ENCODE data around the gene PACSIN2. TPM values are rescaled to one million over a fixed set of nuclear protein-coding genes. Genes with fewer than 3 reads are reported as not detected.

PACSIN2 gene
- total and polyA plus RNA-seq, 7 donors = 44.2 to 126 (median 52.3) TPM

DNA sequence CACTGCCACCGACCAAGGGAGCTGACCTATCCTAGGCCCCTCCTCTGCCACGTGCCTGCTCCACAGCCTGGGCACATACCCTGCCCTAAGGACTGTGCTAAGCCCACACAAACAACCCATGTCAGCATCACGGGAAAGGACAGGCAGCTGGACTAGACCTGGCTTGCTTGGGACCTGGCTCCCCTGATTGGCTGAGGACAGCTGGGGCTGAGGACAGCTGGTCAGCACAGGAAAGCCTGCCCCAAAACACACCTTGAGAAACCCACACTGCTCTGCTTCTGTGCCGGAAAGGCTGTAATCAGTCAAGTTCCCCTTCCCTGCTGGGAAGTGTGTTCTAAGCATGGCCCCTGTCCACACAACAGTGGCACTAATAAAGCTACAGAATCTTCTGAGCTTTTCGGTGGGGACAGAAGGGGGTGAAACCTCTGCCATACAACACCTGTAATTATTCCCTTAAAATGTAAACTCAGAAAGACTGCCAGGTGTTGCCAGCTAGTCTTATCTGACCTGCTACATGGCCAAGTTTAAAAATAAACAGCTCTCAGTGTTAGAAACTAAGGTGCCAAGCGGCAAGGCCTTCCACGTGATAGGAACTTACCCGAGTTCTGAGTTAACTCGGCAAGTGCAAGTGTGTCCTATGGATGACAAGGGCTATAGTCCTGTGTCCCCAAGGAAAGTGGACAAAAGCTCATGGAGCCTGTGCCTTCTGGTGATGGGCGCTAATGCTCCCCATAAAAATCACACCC lies 122.2 kb downstream of the PACSIN2 start:
- no peak for DNase-seq
- peaks cover 0 to 15% (median 6%) of the 10 kb centered on the region in 4 donors for H3K4me1 ChIP-seq
- peaks cover 8 to 45% (median 21%) of the 10 kb centered on the region in 4 donors for H3K36me3 ChIP-seq
- TF ChIP-seq POLR2AphosphoS5 (IDR thresholded peaks at IDR 0.05) (no peak), POLR2A (IDR thresholded peaks at IDR 0.05) (no peak), EP300 (IDR thresholded peaks at IDR 0.05) (no peak)
- TF ChIP-seq, protein P1, sequence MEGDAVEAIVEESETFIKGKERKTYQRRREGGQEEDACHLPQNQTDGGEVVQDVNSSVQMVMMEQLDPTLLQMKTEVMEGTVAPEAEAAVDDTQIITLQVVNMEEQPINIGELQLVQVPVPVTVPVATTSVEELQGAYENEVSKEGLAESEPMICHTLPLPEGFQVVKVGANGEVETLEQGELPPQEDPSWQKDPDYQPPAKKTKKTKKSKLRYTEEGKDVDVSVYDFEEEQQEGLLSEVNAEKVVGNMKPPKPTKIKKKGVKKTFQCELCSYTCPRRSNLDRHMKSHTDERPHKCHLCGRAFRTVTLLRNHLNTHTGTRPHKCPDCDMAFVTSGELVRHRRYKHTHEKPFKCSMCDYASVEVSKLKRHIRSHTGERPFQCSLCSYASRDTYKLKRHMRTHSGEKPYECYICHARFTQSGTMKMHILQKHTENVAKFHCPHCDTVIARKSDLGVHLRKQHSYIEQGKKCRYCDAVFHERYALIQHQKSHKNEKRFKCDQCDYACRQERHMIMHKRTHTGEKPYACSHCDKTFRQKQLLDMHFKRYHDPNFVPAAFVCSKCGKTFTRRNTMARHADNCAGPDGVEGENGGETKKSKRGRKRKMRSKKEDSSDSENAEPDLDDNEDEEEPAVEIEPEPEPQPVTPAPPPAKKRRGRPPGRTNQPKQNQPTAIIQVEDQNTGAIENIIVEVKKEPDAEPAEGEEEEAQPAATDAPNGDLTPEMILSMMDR (IDR thresholded peaks at IDR 0.05) = no peak
- no peak overlapping the region for H3K4me3 ChIP-seq
- H3K27me3 ChIP-seq = no peaks in the 10 kb centered on the region
- H3K9me3 ChIP-seq = no peaks in the 10 kb centered on the region
- WGBS, 2 donors = 33 to 56% methylated on average over 10 of the region's 10 CpGs
- H3K27ac ChIP-seq = peak overlapping the region in 1 of 4 donors; percentile 23
- intact Hi-C loops (cut with DNase I) = no loop called here

DNA sequence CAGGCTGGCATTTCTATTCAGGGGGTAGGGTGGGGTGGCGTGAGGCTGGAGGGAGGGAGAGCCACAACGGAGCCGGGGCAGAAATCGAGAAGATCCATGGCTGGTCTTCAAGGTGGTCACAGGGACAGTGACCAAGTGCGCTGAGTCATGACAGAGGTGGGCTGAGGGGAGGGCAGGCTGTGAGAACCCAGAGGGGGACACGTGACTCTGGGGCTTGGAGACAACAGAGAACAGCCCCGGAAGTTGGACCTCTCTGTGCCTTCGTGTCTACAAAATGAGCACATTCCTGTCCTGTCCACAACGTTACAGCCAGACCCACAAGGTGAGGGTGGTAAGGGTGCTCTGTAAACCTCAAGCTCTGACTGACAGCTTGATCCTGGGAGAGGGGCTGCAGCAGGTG lies 122.8 kb downstream of the PACSIN2 start:
- DNase-seq = no peak
- peaks cover 0 to 15% (median 6%) of the 10 kb centered on the region in 4 donors for H3K4me1 ChIP-seq
- peak overlapping the region in 1 of 4 donors; percentile 23 for H3K27ac ChIP-seq
- 78 to 89% methylated on average over 9 of the region's 9 CpGs for WGBS, 2 donors
- H3K4me3 ChIP-seq = no peak overlapping the region
- H3K36me3 ChIP-seq = peaks cover 9 to 50% (median 24%) of the 10 kb centered on the region in 4 donors
- intact Hi-C loops (cut with DNase I) = no loop called here
- no peak for TF ChIP-seq EP300 (IDR thresholded peaks at IDR 0.05)
- no peak for TF ChIP-seq POLR2A (IDR thresholded peaks at IDR 0.05)
- no peak for TF ChIP-seq POLR2AphosphoS5 (IDR thresholded peaks at IDR 0.05)
- TF ChIP-seq, protein P1 (IDR thresholded peaks at IDR 0.05) = no peak
- H3K27me3 ChIP-seq = no peaks in the 10 kb centered on the region
- no peaks in the 10 kb centered on the region for H3K9me3 ChIP-seq

DNA sequence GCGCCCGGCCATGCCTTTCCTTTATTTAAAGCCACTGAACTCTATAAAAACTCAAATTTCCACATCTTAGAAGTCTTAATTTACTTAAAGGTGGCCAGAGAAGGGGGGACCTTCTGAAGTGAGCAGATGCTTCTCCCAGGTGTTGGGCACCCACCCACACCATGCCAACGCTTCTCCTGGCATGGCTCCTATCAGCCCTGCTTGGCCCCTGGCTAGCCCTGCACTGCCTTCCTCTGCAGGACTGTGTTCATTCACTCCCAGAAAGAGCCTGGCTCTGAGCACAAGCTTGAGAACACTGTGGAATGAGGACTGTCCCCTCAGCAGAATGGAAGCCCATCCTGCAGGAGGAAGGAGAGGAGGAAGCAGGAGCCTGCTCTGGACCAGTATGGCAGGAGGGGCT lies 123.3 kb downstream of the PACSIN2 start:
- Histone ChIP-seq H3K27ac (no peak overlapping the region), H3K9me3 (no peaks in the 10 kb centered on the region), H3K27me3 (no peaks in the 10 kb centered on the region), H3K4me1 (peaks cover 0 to 15% (median 6%) of the 10 kb centered on the region in 4 donors), H3K36me3 (peaks cover 9 to 55% (median 27%) of the 10 kb centered on the region in 4 donors), H3K4me3 (no peak overlapping the region)
- no peak for DNase-seq
- TF ChIP-seq EP300 (IDR thresholded peaks at IDR 0.05) = no peak
- TF ChIP-seq, protein P1 (IDR thresholded peaks at IDR 0.05) = no peak
- no peak for TF ChIP-seq POLR2A (IDR thresholded peaks at IDR 0.05)
- no peak for TF ChIP-seq POLR2AphosphoS5 (IDR thresholded peaks at IDR 0.05)
- 92 to 95% methylated on average over 3 of the region's 3 CpGs for WGBS, 2 donors
- intact Hi-C loops (cut with DNase I) = no loop called here

DNA sequence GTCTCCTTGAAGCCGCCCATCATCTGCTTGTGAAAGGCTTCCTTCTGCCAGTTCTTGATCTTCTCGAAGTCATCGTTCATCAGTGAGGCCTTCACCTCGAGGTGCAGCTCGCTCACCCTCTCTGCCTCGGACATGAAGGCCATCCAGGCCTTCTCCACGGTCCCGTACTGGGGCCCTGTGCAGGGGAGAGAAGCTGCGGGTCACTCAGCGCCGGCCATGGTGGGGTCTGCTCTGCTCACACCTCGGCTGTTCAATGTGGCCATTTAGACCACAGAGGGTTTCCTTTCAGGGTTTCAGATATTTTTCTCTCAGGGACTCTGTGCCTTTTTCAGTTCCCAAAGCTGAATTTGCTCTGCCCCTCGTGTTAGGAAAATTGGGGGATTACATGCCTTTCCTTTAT lies 123.9 kb downstream of the PACSIN2 start:
- 93 to 94% methylated on average over 13 of the region's 13 CpGs for WGBS, 2 donors
- Histone ChIP-seq H3K27ac (no peak overlapping the region), H3K4me3 (no peak overlapping the region), H3K27me3 (no peaks in the 10 kb centered on the region), H3K9me3 (no peaks in the 10 kb centered on the region), H3K36me3 (peaks cover 9 to 62% (median 31%) of the 10 kb centered on the region in 4 donors), H3K4me1 (peaks cover 0 to 15% (median 6%) of the 10 kb centered on the region in 4 donors)
- intact Hi-C loops (cut with DNase I) = no loop called here
- no peak for DNase-seq
- TF ChIP-seq POLR2AphosphoS5 (IDR thresholded peaks at IDR 0.05) (no peak), POLR2A (IDR thresholded peaks at IDR 0.05) (no peak), EP300 (IDR thresholded peaks at IDR 0.05) (no peak)
- TF ChIP-seq, protein P1 (IDR thresholded peaks at IDR 0.05) = no peak

All from sigmoid colon (tissue), 7 donors.